GM18861 (cell line): ENCODE results near the gene MTURN.

ENCODE experiments used
- ATAC-seq: cut with Tn5 transposase; IDR thresholded peaks from one replicate; pipeline ENCODE4 v1.9.1; 2021; ENCODE audit not compliant: unreplicated experiment

Gene MTURN

DNA sequence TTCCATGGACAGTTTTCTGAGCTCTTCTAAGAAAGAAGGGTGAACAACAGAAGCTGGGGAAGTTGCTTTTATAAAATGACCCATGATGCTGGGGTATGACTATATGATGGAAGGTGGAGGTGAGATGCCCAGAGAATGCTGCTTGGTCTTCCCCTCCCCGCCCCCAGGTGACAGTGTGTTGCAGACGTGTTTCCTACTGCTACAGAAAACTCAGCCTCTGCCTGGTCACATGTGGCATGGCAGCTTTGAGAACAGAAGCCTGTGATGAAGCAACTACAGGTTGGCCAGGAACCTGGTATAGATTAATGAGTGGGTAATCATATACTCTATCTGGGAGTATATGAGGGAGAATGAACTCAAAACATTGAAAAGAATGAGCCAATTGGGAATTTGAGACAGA, 67.1 kb downstream of the MTURN start:
- no peak for ATAC-seq

DNA sequence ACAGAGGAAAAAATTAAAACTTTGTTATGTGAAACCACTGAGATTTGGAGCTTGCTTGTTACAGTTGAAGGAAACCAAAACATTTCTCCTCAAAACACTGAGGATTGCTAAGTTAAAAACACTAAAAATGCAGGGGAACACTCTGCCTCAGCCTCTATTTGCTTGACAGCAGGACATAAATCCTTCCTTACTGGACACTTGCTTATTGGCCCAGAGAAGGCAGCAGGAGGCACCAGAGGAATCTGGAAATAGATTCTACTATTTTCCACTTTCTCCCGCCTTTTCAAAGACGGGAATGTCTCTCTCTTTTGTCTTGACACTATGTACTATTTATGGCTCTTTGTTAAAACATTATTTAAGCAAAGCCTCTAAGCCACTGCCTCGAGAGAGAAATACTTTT, 67.9 kb downstream of the MTURN start:
- no peak for ATAC-seq

DNA sequence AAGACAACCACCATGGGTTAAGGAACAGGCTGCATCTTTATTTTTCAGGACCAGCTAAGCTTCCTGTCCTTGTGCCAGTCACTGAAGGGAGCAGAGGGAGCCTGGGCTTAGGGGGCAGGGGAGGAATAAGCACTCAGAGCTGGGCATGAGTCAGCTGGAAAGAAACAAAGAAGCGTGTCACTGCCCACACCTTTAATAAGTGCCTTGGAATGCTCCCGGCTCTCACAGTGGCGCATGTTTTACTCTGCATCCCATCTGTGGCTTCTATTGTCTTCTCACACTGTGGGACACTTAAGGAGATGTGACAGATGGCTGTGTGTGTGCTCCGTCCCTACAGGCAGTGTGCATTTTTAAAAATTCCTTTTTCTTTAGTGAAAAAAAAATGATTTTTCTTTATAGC, 71.7 kb downstream of the MTURN start:
- ATAC-seq, result no peak

DNA sequence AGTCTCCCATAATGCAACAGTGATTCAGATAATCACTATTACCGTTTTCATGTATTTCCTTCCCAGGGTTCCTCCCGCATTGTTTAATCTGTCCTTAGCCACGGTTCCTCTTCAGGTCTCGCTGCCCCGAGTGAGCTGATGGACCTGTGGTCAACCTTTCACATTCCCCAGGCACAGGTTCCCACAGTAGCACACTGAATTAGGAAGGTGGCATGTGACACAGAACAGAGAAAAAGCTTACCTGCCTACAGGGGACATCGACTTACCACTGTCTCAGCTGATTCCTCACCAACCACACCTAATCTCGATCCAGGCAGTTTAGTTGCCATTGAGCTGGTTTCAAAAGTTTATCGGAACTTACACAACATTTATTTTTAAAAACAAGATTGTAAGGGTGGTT, 72.2 kb downstream of the MTURN start:
- ATAC-seq, result no peak

DNA sequence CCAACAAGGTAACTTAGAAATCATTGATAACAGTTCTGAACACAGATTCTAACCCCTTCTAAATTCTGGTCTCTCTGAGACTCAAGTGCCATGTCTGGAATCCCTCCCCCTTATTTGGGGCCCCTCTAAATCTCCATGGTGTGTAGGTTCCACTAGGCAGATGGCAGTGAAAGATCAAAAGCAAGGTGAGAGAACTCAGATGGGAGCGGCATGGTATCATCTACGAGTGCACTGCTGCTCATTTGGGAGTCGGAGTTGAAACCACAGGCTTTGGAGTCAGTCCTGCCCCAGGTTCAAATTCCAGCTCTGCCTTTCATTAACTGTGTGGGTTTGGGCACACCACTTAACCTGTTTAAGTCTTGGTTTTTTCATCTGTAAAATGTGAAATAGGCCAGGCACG, 72.6 kb downstream of the MTURN start:
- ATAC-seq, result no peak

DNA sequence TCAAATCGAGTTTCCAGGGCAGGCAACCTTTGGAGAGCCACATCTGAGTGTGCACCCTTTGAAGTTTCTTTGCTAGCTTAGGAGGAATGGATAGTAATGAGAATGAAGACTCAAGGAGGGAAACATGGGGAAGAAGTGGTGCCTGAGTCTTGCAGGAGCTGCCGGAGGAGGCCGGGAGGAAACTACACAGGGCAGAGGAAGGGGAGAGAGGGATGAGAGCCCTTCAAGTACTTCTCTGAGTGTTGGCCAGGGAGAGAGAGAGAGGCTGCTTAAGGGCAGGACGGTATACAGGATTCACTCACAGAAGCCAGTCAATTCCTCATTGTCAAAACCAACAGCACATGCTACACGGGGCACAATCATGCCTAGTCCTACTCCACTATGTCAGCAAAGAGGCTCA, 75.2 kb downstream of the MTURN start:
- ATAC-seq, result no peak
